NT2/D1 (cell line): ENCODE data around the gene ERGIC3.

Source experiments
- SUZ12 ChIP-seq: IDR thresholded peaks from 2 replicates; pipeline ENCODE4 v1.6.1; 2011; ENCODE audit not compliant: insufficient read length, insufficient read depth; ENCODE audit errors: extremely low read depth
- YY1 ChIP-seq: IDR thresholded peaks from 2 replicates; pipeline ENCODE4 v1.6.1; 2011; ENCODE audit not compliant: insufficient read length, insufficient read depth

DNA sequence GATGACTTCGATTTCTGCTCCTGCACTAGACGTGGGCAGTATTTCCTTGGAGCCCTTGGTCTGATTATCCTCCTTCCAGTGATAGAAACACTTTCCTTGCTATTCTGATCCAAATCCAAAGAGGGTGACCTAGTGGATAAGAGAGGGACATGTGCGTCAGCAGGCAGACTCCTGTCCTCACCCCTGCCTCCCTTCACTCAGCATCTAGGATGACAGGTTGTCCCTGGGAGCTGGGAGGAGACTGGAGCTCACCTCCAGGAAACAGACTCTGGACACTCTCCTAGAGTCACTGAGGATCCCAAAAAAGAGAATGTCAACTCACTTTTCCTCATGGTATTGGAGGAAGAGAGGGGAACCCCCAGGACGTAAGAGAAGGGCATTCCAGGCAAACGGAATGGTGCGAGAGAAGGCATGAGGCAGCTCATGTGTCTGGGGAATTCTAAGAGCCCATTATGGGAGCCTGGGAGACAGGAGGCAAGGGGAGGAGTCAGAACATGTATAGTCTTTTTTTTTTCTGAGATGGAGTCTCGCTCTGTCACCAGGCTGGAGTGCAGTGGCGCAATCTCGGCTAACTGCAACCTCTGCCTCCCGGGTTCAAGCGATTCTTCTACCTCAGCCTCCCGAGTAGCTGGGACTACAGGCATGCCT lies 14.6 kb upstream of the ERGIC3 start:
- TF ChIP-seq YY1 (no peak), SUZ12 (no peak)
